HG02763 (cell line): ENCODE results near the gene TEX261.
A peak's percentile ranks its signal among the peaks of the same experiment; 100 is the strongest.
"Not testable (repeated sequence)": the region's sequence is repeated elsewhere in the genome, so short reads cannot be mapped to it uniquely, and the experiment has no call there.

ENCODE experiments used
- ATAC-seq: cut with Tn5 transposase; IDR thresholded peaks from one replicate; pipeline ENCODE4 v1.9.1; 2021; ENCODE audit warnings: mild to moderate bottlenecking, moderate library complexity; ENCODE audit not compliant: unreplicated experiment

The TEX261 gene

GRCh38 chr2:71000780-71001591 lies 6.3 kb upstream of the TEX261 start:
- peak; percentile 93 for ATAC-seq

DNA sequence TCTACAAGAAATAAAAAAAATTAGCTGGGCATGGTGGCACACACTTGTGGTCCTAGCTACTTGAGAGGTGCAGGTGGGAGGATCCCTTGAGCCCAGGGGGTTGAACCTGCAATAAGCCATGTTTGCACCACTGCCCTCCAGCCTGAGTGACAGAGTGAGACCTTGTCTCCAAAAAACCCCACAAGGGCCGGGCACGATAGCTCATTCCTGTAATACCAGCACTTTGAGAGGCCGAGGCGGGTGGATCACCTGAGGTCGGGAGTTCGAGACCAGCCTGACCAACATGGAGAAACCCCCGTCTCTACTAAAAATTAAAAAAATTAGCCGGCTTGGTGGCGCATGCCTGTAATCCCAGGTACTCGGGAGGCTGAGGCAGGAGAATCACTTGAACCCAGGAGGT lies 5.3 kb upstream of the TEX261 start:
- ATAC-seq = not testable (repeated sequence)

DNA sequence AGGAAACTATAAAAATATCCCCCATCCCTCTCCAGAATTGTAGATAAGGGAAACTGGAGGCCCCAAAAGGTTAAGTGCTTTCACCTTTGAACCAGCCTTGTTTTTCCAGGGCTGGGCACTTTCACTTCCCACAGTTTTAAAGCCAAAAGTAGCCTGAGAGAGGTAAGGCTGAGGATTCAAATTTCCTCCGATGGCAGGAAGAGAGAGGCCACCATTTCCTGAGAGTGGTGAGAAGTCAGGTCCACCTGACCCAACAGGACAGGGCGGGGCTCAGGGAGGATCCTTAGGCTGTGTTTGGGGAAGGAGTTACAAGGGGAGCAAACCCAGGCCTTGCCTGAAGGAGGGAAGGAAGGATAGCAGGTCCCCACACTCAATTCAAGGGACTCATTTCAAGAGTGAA lies 4.7 kb upstream of the TEX261 start:
- no peak for ATAC-seq

GRCh38 chr2:70998885-70999284 lies 4.2 kb upstream of the TEX261 start:
- ATAC-seq = not testable (repeated sequence)

DNA sequence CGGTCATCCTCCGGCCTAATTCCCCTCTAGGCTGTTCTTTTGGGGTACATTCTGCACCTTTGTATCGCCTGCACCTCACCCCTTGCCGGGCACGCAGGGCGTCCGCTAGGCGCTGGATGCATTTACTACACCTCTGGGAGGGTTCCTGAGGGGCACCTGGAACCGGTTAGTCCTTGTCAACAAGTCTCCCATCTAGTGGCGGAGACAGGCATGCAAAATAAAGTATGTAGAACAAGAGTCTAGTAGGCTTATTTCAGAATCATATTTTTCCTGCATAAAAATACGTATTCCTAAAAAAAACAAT lies 705 bp upstream of the TEX261 start:
- peak; percentile 37 for ATAC-seq

- ATAC-seq = peak; percentile 22
These were observed 519 bp downstream of the TEX261 start for GRCh38 chr2:70994009-70994698.

DNA sequence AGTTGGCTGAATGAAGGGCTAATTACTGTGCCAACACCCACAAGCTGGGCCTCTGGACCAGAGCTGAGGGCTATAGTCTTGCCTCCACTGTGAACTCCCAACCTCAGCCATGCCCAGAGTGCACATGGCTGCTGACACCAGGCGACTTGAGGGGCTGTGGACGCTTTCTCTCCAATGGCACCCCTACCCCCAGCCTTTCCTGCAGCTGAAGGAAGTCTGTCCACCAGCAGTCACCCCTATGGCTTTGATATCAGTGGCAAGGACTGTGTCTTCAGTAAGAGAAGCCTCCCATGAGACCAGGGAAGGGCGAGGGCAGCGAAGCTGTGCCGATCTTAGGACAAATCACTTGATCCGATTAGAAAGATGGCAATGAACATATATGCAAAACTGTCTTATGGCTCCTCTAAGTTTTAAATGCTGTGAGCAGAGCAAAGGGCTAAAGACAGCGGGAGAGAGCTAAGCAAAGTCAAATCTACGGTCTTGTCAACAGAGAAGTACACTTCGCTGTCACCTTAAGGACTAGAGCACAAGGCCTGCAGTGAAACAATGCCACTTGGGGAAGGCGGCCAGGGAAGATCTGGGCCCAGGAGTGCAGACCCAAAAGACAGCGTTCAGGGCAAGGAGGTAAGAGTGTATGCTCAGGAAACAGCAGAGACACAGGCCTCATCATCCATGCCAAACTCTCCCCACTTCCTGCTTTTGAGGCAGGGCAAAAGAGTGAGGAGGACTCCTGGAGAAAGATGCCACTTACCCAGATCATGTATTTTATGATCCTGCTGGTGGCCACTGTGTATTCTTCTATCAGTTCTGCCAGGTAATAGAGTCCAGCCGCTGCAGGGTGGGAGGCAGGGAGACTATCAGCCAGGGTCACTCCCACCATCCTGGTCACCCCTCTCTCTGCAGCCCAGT lies 1.5 kb downstream of the TEX261 start:
- no peak for ATAC-seq

DNA sequence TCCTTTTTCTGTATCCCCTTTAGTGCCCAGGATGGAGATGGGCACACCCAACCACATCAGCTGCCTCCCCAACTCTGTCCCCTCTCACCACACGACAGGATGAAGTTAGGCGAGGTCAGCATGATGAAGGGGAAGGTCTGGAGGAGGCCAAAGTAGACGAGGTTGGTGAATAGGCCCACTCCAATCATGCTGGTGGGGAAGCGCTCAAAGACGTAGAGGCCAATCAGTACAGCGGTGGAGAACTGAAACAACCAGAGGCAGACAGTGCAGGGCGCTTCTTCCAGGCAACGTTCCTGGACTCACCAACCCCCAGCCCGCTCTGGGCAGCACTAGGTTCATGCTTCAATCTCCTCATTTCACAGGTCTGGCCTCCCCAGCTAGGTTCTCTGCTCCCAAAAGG lies 2.9 kb downstream of the TEX261 start:
- no peak for ATAC-seq

DNA sequence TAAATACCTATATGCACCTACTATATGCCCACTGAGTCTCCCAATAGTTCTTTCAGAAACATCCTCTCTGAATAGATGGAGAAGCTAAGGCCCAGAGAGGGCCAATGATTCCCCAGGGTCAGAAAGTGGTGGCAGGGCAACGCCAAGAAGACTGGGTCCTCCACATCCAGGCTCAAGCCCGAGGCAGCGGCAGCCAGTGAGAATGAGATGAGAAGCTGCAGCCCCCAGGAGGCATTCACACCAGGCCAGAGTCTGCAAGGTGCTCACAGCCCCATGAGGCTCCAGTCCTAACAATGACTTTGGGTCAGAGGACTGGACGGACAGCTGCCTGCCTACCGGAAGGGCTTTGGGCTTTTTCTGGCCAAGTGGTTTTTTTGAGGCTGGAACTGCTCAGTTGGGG lies 3.5 kb downstream of the TEX261 start:
- ATAC-seq = no peak

DNA sequence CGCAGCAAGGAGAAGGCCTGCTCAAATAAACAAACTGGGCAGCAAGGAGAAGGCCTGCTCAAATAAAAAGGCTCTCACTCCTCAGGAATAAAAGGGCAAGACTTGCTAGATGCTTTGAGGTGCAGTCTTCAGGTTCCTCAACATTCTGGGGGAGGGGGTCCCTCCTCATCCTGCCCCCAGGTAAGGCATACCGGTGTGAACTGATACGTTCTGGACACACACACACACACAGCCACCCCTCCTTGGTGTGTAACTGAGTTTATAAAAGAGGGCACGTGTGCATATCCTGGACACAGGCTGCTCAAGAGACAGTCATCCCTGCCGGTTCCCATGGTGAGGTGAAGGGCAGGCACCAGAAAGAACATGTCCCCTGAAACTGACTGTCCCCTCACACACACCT lies 4.5 kb downstream of the TEX261 start:
- ATAC-seq = no peak

GRCh38 chr2:70988726-70989648 lies 5.7 kb downstream of the TEX261 start:
- ATAC-seq = no peak

DNA sequence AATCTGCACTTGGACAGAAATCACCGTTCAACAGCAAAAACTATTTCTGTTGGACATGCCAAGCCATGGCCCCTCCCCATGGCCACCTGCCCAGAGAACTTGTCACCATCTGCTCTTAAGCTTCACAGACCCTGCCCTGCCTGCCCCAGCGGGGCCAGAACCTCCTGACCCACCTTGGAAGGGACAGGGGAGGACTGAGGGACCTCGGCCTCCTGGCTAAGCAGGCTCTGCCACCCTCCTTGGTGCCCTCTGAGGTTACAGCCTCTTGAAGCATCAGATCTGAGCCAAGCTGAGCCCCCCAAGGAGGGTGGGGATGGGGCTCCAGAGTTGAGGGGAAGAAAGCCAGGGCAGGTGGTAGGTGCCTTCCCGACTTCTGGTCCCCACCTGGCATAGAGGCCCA lies 6.5 kb downstream of the TEX261 start:
- no peak for ATAC-seq

DNA sequence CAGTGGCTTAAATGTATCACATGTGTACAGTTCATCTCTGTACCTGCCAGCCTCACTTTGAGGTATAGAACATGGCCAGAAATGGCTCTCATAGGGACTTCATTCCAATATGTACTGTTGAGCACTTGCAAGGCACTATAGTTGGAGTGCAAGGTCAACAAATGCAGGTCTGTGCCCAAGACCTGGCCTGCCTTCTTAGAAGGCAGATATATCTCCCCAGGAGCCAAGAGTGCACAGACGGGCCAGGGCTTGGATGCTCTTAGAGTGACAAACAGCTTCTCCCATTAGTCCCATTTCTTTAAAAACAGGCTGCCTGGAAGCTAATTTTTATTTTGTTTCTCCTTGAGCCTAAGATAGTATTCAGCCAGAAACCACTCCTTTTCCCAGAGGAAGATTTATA lies 7.3 kb downstream of the TEX261 start:
- no peak for ATAC-seq

- no peak for ATAC-seq
These were observed 8.0 kb downstream of the TEX261 start for GRCh38 chr2:70986499-70987189.

DNA sequence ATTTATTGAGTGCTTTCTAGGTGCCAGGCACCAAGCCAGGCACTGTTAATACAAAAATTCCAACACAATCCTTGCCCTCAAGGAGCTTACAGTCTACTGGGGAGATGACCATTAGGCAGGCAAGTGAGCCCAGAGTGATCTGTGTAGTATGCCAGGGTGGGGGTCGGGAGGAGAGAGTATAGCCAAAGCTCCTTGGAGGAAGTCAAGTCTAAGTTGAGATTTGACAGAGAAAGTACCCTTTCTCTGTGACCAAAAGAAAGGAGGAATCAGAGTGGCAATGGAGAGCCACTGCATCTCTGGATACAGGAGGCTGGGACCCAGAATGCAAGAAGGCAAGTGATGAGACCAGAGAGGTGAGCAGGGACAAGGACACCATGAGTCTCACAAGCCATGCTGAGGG lies 8.7 kb downstream of the TEX261 start:
- no peak for ATAC-seq

- ATAC-seq = no peak
These were observed 9.4 kb downstream of the TEX261 start for GRCh38 chr2:70985283-70985688.

GRCh38 chr2:70984576-70985282 lies 9.9 kb downstream of the TEX261 start:
- peak; percentile 86 for ATAC-seq

- no peak for ATAC-seq
These were observed 10.5 kb downstream of the TEX261 start for GRCh38 chr2:70984228-70984575.

- no peak for ATAC-seq
These were observed 11.0 kb downstream of the TEX261 start for GRCh38 chr2:70983506-70984227.
